NOMO-1 treated with DMSO at 0.1 percent for 48 hours (cell line): ENCODE measurements around the gene DZIP1L.

ENCODE experiments used
- DNase-seq: peaks from one replicate; lab custom pipeline; 2025; ENCODE audit not compliant: unreplicated experiment; lab: John Stamatoyannopoulos, UW

Gene DZIP1L

DNA sequence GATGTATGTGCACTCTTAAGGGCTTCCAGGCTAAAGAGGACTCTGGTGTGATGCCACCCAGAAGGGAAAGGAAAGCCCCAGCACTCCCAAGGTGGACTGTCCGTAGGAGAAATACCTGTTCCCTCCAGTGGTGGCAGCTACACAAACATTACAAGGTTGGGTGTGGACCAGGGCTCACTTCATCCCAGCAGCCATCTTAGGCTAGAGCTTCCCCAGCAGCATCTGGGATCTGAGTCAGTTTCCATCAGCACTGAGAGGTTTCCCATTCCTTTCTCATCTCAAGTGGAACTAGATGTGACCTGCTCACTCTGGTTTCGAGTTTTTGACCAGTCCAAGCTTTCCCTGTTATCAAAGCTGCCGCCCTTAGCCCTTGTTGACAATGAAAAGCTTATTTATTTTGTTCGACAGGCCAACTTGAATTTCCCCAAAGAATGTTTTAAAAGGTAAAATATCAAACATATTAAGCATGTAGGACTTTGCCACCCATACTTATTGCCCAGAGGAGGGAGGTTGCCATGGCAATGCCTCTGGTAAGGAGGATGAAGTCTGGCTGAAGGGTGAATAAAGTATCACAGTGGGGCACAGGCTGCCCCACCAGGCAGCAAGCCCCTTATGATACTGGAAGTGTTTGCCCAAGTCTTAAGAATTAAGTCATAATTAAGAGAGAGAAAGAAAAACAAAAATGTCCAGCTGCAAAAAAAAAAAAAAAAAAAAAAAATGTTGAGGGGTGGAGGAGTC lies 76.5 kb downstream of the DZIP1L start:
- no peak for DNase-seq

DNA sequence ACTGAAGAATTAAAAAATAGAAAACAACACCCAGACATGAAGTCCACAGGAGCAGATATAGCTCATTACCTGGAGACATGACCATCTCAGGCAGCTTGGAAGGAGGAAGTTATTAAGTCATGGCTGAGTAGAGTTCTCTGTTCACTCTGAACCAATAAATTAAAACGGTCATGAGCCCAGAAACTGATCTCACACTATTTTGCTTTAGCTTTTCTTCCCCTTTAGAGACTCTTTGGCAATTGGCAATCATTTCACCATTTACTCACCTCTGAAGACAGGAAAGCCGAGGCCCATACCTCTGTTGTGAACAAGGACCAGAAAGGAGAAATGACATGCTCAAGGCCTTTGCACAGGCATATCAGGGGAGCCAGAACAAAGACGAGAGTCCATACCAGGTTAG lies 78.8 kb downstream of the DZIP1L start:
- peak; percentile 95 for DNase-seq

- DNase-seq, result no peak
These were observed 80.5 kb downstream of the DZIP1L start for GRCh38 chr3:138034918-138035317.

GRCh38 chr3:138033202-138033691 lies 82.2 kb downstream of the DZIP1L start:
- no peak for DNase-seq

- DNase-seq, result no peak
These were observed 82.8 kb downstream of the DZIP1L start for GRCh38 chr3:138032567-138032966.

GRCh38 chr3:138031536-138031935 lies 83.9 kb downstream of the DZIP1L start:
- DNase-seq, result no peak

DNA sequence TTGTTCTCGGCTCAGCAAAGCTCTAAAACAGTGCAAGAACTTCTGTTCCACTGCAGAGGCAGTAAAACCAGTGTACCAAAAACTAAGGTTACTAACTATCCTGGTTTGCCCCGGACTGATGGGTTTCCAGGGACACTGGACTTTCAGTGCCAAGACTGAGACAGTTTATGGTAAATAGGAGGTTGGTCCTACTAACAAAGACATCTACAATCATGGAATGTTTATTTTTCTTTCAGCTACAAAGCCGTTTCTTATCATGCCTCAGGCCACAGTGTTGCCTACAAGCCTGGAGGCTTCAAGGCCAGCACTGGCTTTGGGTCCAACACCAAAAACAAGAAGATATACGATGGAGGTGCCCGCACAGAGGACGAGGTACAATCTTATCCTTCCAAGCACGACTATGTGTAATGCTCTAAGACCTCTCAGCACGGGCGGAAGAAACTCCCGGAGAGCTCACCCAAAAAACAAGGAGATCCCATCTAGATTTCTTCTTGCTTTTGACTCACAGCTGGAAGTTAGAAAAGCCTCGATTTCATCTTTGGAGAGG lies 84.6 kb downstream of the DZIP1L start:
- DNase-seq, result no peak

DNA sequence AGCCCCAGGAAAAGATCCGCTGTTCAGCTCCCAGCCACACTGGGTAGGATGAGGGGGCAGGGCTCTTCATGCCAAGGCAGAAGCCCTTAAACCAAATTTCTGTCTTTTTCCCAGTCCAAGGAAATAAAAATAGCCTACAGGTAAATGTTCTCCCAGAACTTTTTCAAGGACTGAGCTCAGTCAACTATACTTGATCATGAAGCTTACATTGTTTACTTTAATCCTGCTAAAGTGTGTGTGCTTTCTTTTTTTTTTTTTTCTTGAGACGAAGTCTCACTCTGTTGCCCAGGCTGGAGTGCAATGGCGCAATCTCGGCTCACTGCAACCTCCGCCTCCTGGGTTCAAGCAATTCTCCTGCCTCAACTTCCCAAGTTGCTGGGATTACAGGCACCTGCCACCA lies 87.6 kb downstream of the DZIP1L start:
- no peak for DNase-seq

- no peak for DNase-seq
These were observed 89.9 kb downstream of the DZIP1L start for GRCh38 chr3:138025553-138025952.

- no peak for DNase-seq
These were observed 91.7 kb downstream of the DZIP1L start for GRCh38 chr3:138023754-138024153.

- no peak for DNase-seq
These were observed 95.9 kb downstream of the DZIP1L start for GRCh38 chr3:138019281-138020069.

DNA sequence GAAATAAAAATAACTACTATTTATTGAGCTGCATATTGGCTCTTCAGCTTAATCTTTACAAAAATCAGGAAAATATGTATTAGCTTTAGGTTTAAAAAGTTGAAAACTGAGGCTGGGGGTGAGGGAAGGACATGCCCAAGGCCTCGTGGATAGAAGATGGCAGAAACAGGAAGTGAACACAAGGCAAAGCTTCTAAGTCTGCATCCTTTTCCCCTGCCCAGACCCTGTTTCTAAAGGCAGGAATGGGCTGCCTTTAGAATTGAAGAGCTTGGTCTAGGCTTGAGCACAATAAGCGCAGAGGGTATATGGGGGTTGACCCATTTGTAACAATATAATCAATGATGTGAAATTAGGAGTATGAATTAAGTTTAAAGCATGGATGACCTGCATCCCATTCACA lies 99.3 kb downstream of the DZIP1L start:
- no peak for DNase-seq

- no peak for DNase-seq
These were observed 102.9 kb downstream of the DZIP1L start for GRCh38 chr3:138012526-138012925.
